BLaER1 treated with 17β-estradiol and CSF1 and Interleukin-3, amounts not matched to agents 10 nM and 100 nM (cell line): ENCODE data around the gene SAG.

ENCODE experiments used
- H3K27ac ChIP-seq, 11 experiments: shearing (Covaris generic); formaldehyde crosslinking; 2 replicates each; pipeline ENCODE4 v1.8.1; 2022
- H3K27me3 ChIP-seq, 11 experiments: shearing (Covaris generic); formaldehyde crosslinking; 2 replicates each; pipeline ENCODE4 v1.8.1; 2022
- H3K36me3 ChIP-seq, 11 experiments: shearing (Covaris generic); formaldehyde crosslinking; 2 replicates each; pipeline ENCODE4 v1.8.1; 2022
- H3K4me1 ChIP-seq, 10 experiments: shearing (Covaris generic); formaldehyde crosslinking; 2 replicates each; pipeline ENCODE4 v1.8.1; 2022
- H3K4me2 ChIP-seq, 11 experiments: shearing (Covaris generic); formaldehyde crosslinking; 2 replicates each; pipeline ENCODE4 v1.8.1; 2022
- H3K4me3 ChIP-seq, 10 experiments: shearing (Covaris generic); formaldehyde crosslinking; 2 replicates each; pipeline ENCODE4 v1.8.1; 2022
- H3K9ac ChIP-seq, 11 experiments: shearing (Covaris generic); formaldehyde crosslinking; 2 replicates each; pipeline ENCODE4 v1.8.1; 2022
- H3K9me3 ChIP-seq, 11 experiments: shearing (Covaris generic); formaldehyde crosslinking; replicated peaks in 1 of 11; 2 replicates each; pipeline ENCODE4 v1.8.1; 2022
- H4K20me1 ChIP-seq, 11 experiments: shearing (Covaris generic); formaldehyde crosslinking; 2 replicates each; pipeline ENCODE4 v1.8.1; 2022
- Cebpa-rat ChIP-seq, 11 experiments: shearing (Covaris generic); IDR thresholded peaks; 2 replicates each; pipeline ENCODE4 v1.8.1; 2022

Gene SAG

DNA sequence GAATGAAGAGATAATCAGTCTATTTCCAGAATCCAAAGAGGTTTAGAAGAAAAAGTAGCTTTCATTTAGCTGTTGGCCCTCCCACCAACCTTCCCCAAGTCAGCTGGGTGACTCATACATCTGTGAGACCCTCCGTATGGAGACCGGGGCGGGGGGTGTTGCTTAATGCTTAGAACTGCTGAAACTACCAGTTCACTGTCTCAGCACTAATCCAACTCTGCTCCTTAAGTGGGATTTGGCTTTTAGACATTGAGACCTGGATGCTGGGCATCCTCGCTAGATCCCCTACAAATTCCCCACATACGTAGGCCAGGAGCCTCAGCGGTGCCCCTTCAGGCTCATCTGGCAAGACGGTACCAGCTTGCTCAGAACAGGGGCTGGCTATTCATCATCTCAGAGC, at the start of gene SAG:
Gene SAG, plus strand, starts transcription at position 252 of the 400 bp plus-strand sequence. CDS start 1,374 bp downstream, outside the sequence.
- no peaks in the 10 kb centered on the region for H3K36me3 ChIP-seq
- H3K27me3 ChIP-seq, result no peaks in the 10 kb centered on the region
- no peak for TF ChIP-seq Cebpa-rat (IDR thresholded peaks at IDR 0.05)
- no peak within 1 kb of the TSS for H3K4me3 ChIP-seq
- H3K27ac ChIP-seq, result no peak within 1 kb of the TSS
- peaks cover 0 to 6% (median 0%) of the 10 kb centered on the region in 11 experiments; a peak in 1 of 22 replicates for H3K9me3 ChIP-seq
- H3K4me2 ChIP-seq, result no peak within 1 kb of the TSS
- H3K9ac ChIP-seq, result no peak within 1 kb of the TSS
- peaks cover 0 to 27% (median 20%) of the 10 kb centered on the region in 10 experiments; a peak in 15 of 20 replicates for H3K4me1 ChIP-seq
- no peaks in the 10 kb centered on the region for H4K20me1 ChIP-seq

- H3K9ac ChIP-seq, result no peak overlapping the region
- H3K4me3 ChIP-seq, result no peak overlapping the region
- H4K20me1 ChIP-seq, result peaks cover 40 to 99% (median 82%) of the 10 kb centered on the region in 11 experiments; a peak in 21 of 22 replicates
- H3K9me3 ChIP-seq, result no peaks in the 10 kb centered on the region
- no peaks in the 10 kb centered on the region for H3K27me3 ChIP-seq
- H3K27ac ChIP-seq, result no peak overlapping the region
- H3K4me1 ChIP-seq, result peaks cover 7 to 26% (median 11%) of the 10 kb centered on the region in 10 experiments
- H3K36me3 ChIP-seq, result peaks cover 92 to 100% (median 98%) of the 10 kb centered on the region in 11 experiments
- no peak for TF ChIP-seq Cebpa-rat (IDR thresholded peaks at IDR 0.05)
- no peak overlapping the region for H3K4me2 ChIP-seq
Measured at GRCh38 chr2:233258211-233258610, 49.4 kb upstream of the SAG start.

GRCh38 chr2:233259730-233260129, 47.9 kb upstream of the SAG start:
- Histone ChIP-seq H3K4me2 (no peak overlapping the region), H3K9ac (no peak overlapping the region), H3K27ac (no peak overlapping the region), H3K27me3 (no peaks in the 10 kb centered on the region), H3K9me3 (no peaks in the 10 kb centered on the region), H3K4me1 (peaks cover 0 to 11% (median 0%) of the 10 kb centered on the region in 10 experiments; a peak in 3 of 20 replicates), H3K36me3 (peaks cover 95 to 100% (median 99%) of the 10 kb centered on the region in 11 experiments), H3K4me3 (no peak overlapping the region), H4K20me1 (peaks cover 28 to 99% (median 71%) of the 10 kb centered on the region in 11 experiments; a peak in 20 of 22 replicates)
- TF ChIP-seq Cebpa-rat (IDR thresholded peaks at IDR 0.05), result no peak

GRCh38 chr2:233260661-233261060, 47.0 kb upstream of the SAG start:
- H3K36me3 ChIP-seq, result peaks cover 98 to 100% (median 100%) of the 10 kb centered on the region in 11 experiments
- H4K20me1 ChIP-seq, result peaks cover 21 to 92% (median 62%) of the 10 kb centered on the region in 11 experiments; a peak in 20 of 22 replicates
- no peaks in the 10 kb centered on the region for H3K27me3 ChIP-seq
- H3K4me1 ChIP-seq, result 0 out of 20 replicates have a peak, but pooled peaks cover 0 to 5% (median 0%) of the 10 kb centered on the region in 10 experiments
- no peak overlapping the region for H3K4me2 ChIP-seq
- no peak overlapping the region for H3K4me3 ChIP-seq
- no peak for TF ChIP-seq Cebpa-rat (IDR thresholded peaks at IDR 0.05)
- H3K9ac ChIP-seq, result no peak overlapping the region
- no peak overlapping the region for H3K27ac ChIP-seq
- no peaks in the 10 kb centered on the region for H3K9me3 ChIP-seq

DNA sequence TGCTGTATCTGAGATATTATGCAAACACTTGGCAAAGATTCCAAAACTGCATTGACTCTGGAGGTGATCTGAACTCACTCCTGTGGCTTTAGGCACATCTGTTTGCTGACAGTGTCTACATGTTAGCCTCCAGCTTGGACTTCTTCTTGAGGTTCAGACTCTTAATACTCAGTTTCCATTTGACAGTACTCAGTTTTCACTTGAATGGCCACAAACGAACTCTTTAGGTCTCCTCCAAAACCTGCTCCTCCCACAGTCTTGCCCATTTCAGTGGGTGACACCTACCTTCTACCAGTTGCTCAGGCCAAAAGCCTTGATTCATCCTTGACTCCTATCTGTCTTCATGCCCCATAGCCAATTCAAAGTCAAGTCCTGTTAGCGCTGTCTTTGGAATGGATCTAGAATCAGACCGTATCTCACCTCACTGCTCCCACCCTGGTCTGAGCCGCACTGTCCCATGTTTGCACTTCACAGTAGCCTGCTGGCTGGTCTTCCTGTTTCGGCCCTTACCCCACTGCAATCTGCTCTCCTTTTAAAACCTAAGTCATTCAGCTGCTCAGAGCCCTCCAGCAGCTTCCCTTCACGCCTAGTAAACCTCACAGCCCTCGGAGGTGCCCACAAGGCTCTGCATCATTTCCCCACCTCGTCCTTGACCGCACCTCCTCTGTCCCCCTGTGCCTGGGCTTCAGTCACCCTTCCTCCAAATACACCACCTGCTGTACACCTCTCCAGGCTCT, 45.6 kb upstream of the SAG start:
- H3K4me3 ChIP-seq, result no peak overlapping the region
- H3K27me3 ChIP-seq, result no peaks in the 10 kb centered on the region
- no peak overlapping the region for H3K27ac ChIP-seq
- TF ChIP-seq Cebpa-rat (IDR thresholded peaks at IDR 0.05), result no peak
- H4K20me1 ChIP-seq, result peaks cover 18 to 82% (median 51%) of the 10 kb centered on the region in 11 experiments; a peak in 19 of 22 replicates
- peaks cover 98 to 100% (median 100%) of the 10 kb centered on the region in 11 experiments for H3K36me3 ChIP-seq
- no peaks in the 10 kb centered on the region for H3K9me3 ChIP-seq
- peaks cover 0 to 5% (median 0%) of the 10 kb centered on the region in 10 experiments; a peak in 2 of 20 replicates for H3K4me1 ChIP-seq
- H3K4me2 ChIP-seq, result no peak overlapping the region
- H3K9ac ChIP-seq, result no peak overlapping the region

- H3K4me2 ChIP-seq, result no peak overlapping the region
- H3K36me3 ChIP-seq, result peaks cover 98 to 100% (median 100%) of the 10 kb centered on the region in 11 experiments
- no peak for TF ChIP-seq Cebpa-rat (IDR thresholded peaks at IDR 0.05)
- no peaks in the 10 kb centered on the region for H3K9me3 ChIP-seq
- no peaks in the 10 kb centered on the region for H3K27me3 ChIP-seq
- no peak overlapping the region for H3K4me3 ChIP-seq
- no peak overlapping the region for H3K9ac ChIP-seq
- H4K20me1 ChIP-seq, result peaks cover 22 to 82% (median 54%) of the 10 kb centered on the region in 11 experiments; a peak in 19 of 22 replicates
- no peak overlapping the region for H3K27ac ChIP-seq
- H3K4me1 ChIP-seq, result peaks cover 2 to 7% (median 3%) of the 10 kb centered on the region in 10 experiments; a peak in 17 of 20 replicates
Measured at GRCh38 chr2:233262562-233262961, 45.1 kb upstream of the SAG start.

DNA sequence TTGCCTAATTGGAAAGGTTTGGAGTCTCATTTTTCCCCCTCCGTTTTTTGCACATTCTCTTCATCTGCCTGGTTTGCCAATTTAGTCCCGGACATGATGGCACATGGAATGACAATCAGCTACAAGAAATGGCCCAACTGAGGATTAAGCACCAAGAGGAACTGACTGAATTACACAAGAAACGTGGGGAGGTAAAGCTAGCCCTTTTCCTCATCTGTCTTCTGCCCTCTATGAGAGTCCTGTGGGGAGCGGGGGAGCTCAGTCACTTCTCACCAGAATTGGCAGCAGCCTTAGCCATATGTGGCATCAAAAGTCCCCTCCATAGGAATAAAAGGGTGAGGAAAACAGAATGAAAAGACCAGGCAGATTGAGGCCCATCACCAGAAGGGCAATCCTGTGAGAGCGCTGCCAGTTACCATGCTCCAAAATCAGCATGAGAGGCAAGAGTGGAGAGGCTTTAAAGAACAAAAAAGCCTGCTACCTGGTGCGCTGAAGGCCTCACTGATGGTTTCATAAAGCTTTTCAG, 44.5 kb upstream of the SAG start:
- Histone ChIP-seq H3K4me3 (no peak overlapping the region), H3K27me3 (no peaks in the 10 kb centered on the region), H3K4me1 (peaks cover 7 to 12% (median 9%) of the 10 kb centered on the region in 10 experiments; a peak in 17 of 20 replicates), H3K36me3 (peaks cover 99 to 100% (median 100%) of the 10 kb centered on the region in 11 experiments), H3K27ac (no peak overlapping the region), H4K20me1 (peaks cover 24 to 82% (median 59%) of the 10 kb centered on the region in 11 experiments; a peak in 19 of 22 replicates), H3K9ac (no peak overlapping the region), H3K4me2 (no peak overlapping the region), H3K9me3 (no peaks in the 10 kb centered on the region)
- no peak for TF ChIP-seq Cebpa-rat (IDR thresholded peaks at IDR 0.05)

DNA sequence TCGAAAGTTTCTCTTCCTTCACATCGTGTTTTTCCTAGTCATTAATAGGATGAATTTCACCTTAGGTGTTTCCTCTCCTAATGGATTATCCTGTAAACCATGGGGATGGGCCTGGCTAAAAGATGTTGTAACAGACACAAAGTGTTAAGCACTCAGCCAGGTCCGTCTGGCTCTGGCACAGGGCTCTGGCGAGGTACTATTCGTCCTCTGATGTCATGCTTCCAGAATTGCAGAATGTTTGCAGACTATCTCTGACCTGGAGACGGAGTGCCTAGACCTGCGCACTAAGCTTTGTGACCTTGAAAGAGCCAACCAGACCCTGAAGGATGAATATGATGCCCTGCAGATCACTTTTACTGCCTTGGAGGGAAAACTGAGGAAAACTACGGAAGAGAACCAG, 42.9 kb upstream of the SAG start:
- Histone ChIP-seq H3K9ac (no peak overlapping the region), H3K27ac (no peak overlapping the region), H3K4me1 (peaks cover 11 to 16% (median 15%) of the 10 kb centered on the region in 10 experiments; a peak in 17 of 20 replicates), H3K4me2 (no peak overlapping the region), H3K9me3 (no peaks in the 10 kb centered on the region), H3K4me3 (no peak overlapping the region), H3K36me3 (peaks cover 99 to 100% (median 100%) of the 10 kb centered on the region in 11 experiments), H3K27me3 (no peaks in the 10 kb centered on the region), H4K20me1 (peaks cover 14 to 79% (median 48%) of the 10 kb centered on the region in 11 experiments; a peak in 19 of 22 replicates)
- TF ChIP-seq Cebpa-rat (IDR thresholded peaks at IDR 0.05), result no peak

- peaks cover 99 to 100% (median 100%) of the 10 kb centered on the region in 11 experiments for H3K36me3 ChIP-seq
- peaks cover 10 to 67% (median 37%) of the 10 kb centered on the region in 11 experiments; a peak in 19 of 22 replicates for H4K20me1 ChIP-seq
Measured at GRCh38 chr2:233265899-233266431, 41.7 kb upstream of the SAG start.

More at GRCh38 chr2:233265899-233266431, 41.7 kb upstream of the SAG start:
- H3K9me3 ChIP-seq, result no peaks in the 10 kb centered on the region
- no peak overlapping the region for H3K4me3 ChIP-seq
- H3K4me2 ChIP-seq, result no peak overlapping the region
- H3K27me3 ChIP-seq, result no peaks in the 10 kb centered on the region
- H3K4me1 ChIP-seq, result peaks cover 6 to 29% (median 25%) of the 10 kb centered on the region in 10 experiments; a peak in 18 of 20 replicates
- no peak overlapping the region for H3K9ac ChIP-seq
- no peak for TF ChIP-seq Cebpa-rat (IDR thresholded peaks at IDR 0.05)
- H3K27ac ChIP-seq, result no peak overlapping the region
